ENCODE data around the gene PRKCZ. TPM values are rescaled to one million over a fixed set of nuclear protein-coding genes. Genes with fewer than 3 reads are reported as not detected.

The PRKCZ gene
- total RNA-seq, 1 experiment from 2014 or later = 1.9 TPM

GRCh38 chr1:2127187-2128145, 77.3 kb downstream of the PRKCZ start:
- Histone ChIP-seq H3K27me3 (replicated peaks; ENCODE audit: insufficient read depth, low read depth, low read length, poor library complexity) (no peaks in the 10 kb centered on the region), H3K27ac (ENCODE audit: low read depth, low read length, poor library complexity, severe bottlenecking) (no peak overlapping the region), H3K4me1 (ENCODE audit: insufficient read depth, low read length, poor library complexity, severe bottlenecking) (peaks cover under 1% of the 10 kb centered on the region), H3K9me3 (ENCODE audit: low read depth, low read length, poor library complexity, severe bottlenecking) (no peaks in the 10 kb centered on the region), H3K36me3 (ENCODE audit: insufficient read depth, low read length, poor library complexity, severe bottlenecking) (no peaks in the 10 kb centered on the region), H3K4me3 (ENCODE audit: low read depth, low read length, poor library complexity, severe bottlenecking) (no peak overlapping the region)
- BruUV-seq (replicated peaks) = no TSS peak
- intact Hi-C loops (cut with micrococcal nuclease; ENCODE audit: unreplicated experiment) = no loop called here
- CTCF ChIA-PET = no interaction called here
- no peak for DNase-seq (ENCODE audit: low spot score)
- POLR2A ChIA-PET (ENCODE audit: low non-redundant PET) = no interaction called here
- TF ChIP-seq EZH2 (IDR thresholded peaks at IDR 0.05; ENCODE audit: borderline replicate concordance, low read depth, low read length, poor library complexity, severe bottlenecking) (no peak), CTCF (conservative IDR thresholded peaks at IDR 0.05; ENCODE audit: low read depth, low read length) (no peak)

- intact Hi-C loops (cut with micrococcal nuclease; ENCODE audit: unreplicated experiment) = no loop called here
- DNase-seq (ENCODE audit: low spot score) = no peak
- no peak overlapping the region for H3K4me3 ChIP-seq (ENCODE audit: low read depth, low read length, poor library complexity, severe bottlenecking)
- H3K27me3 ChIP-seq (replicated peaks; ENCODE audit: insufficient read depth, low read depth, low read length, poor library complexity) = no peaks in the 10 kb centered on the region
- no peak overlapping the region for H3K27ac ChIP-seq (ENCODE audit: low read depth, low read length, poor library complexity, severe bottlenecking)
- no peaks in the 10 kb centered on the region for H3K9me3 ChIP-seq (ENCODE audit: low read depth, low read length, poor library complexity, severe bottlenecking)
- H3K36me3 ChIP-seq (ENCODE audit: insufficient read depth, low read length, poor library complexity, severe bottlenecking) = no peaks in the 10 kb centered on the region
- BruUV-seq (replicated peaks) = no TSS peak
- ChIA-PET CTCF (no interaction called here), POLR2A (ENCODE audit: low non-redundant PET) (no interaction called here)
- TF ChIP-seq CTCF (conservative IDR thresholded peaks at IDR 0.05; ENCODE audit: low read depth, low read length) = no peak
- no peak for TF ChIP-seq EZH2 (IDR thresholded peaks at IDR 0.05; ENCODE audit: borderline replicate concordance, low read depth, low read length, poor library complexity, severe bottlenecking)
- H3K4me1 ChIP-seq (ENCODE audit: insufficient read depth, low read length, poor library complexity, severe bottlenecking) = peaks cover 6% of the 10 kb centered on the region
Measured at GRCh38 chr1:2128189-2128901, 78.1 kb downstream of the PRKCZ start.

GRCh38 chr1:2129256-2129943, 79.2 kb downstream of the PRKCZ start:
- Histone ChIP-seq H3K4me3 (ENCODE audit: low read depth, low read length, poor library complexity, severe bottlenecking) (no peak overlapping the region), H3K4me1 (ENCODE audit: insufficient read depth, low read length, poor library complexity, severe bottlenecking) (peaks cover 6% of the 10 kb centered on the region), H3K9me3 (ENCODE audit: low read depth, low read length, poor library complexity, severe bottlenecking) (no peaks in the 10 kb centered on the region), H3K36me3 (ENCODE audit: insufficient read depth, low read length, poor library complexity, severe bottlenecking) (no peaks in the 10 kb centered on the region), H3K27ac (ENCODE audit: low read depth, low read length, poor library complexity, severe bottlenecking) (no peak overlapping the region), H3K27me3 (replicated peaks; ENCODE audit: insufficient read depth, low read depth, low read length, poor library complexity) (no peaks in the 10 kb centered on the region)
- TF ChIP-seq CTCF (conservative IDR thresholded peaks at IDR 0.05; ENCODE audit: low read depth, low read length) = no peak
- no peak for TF ChIP-seq EZH2 (IDR thresholded peaks at IDR 0.05; ENCODE audit: borderline replicate concordance, low read depth, low read length, poor library complexity, severe bottlenecking)
- intact Hi-C loops (cut with micrococcal nuclease; ENCODE audit: unreplicated experiment) = no loop called here
- no peak for DNase-seq (ENCODE audit: low spot score)
- no TSS peak for BruUV-seq (replicated peaks)
- ChIA-PET POLR2A (ENCODE audit: low non-redundant PET) (interaction anchor here (0.6 kb wide), 1 partner anchor 17 kb away, joined by 5 read pairs; no protein-coding TSS in a partner anchor), CTCF (no interaction called here)
